ENCODE results near the gene RPS10. TPM values are rescaled to one million over a fixed set of nuclear protein-coding genes. Genes with fewer than 3 reads are reported as not detected.

The RPS10 gene
- total and polyA plus RNA-seq, 2 experiments from 2014 or later = 1,755 to 2,175 TPM

GRCh38 chr6:34455831-34456230 lies 30.0 kb upstream of the RPS10 start (continued):
- TF ChIP-seq, protein P1, sequence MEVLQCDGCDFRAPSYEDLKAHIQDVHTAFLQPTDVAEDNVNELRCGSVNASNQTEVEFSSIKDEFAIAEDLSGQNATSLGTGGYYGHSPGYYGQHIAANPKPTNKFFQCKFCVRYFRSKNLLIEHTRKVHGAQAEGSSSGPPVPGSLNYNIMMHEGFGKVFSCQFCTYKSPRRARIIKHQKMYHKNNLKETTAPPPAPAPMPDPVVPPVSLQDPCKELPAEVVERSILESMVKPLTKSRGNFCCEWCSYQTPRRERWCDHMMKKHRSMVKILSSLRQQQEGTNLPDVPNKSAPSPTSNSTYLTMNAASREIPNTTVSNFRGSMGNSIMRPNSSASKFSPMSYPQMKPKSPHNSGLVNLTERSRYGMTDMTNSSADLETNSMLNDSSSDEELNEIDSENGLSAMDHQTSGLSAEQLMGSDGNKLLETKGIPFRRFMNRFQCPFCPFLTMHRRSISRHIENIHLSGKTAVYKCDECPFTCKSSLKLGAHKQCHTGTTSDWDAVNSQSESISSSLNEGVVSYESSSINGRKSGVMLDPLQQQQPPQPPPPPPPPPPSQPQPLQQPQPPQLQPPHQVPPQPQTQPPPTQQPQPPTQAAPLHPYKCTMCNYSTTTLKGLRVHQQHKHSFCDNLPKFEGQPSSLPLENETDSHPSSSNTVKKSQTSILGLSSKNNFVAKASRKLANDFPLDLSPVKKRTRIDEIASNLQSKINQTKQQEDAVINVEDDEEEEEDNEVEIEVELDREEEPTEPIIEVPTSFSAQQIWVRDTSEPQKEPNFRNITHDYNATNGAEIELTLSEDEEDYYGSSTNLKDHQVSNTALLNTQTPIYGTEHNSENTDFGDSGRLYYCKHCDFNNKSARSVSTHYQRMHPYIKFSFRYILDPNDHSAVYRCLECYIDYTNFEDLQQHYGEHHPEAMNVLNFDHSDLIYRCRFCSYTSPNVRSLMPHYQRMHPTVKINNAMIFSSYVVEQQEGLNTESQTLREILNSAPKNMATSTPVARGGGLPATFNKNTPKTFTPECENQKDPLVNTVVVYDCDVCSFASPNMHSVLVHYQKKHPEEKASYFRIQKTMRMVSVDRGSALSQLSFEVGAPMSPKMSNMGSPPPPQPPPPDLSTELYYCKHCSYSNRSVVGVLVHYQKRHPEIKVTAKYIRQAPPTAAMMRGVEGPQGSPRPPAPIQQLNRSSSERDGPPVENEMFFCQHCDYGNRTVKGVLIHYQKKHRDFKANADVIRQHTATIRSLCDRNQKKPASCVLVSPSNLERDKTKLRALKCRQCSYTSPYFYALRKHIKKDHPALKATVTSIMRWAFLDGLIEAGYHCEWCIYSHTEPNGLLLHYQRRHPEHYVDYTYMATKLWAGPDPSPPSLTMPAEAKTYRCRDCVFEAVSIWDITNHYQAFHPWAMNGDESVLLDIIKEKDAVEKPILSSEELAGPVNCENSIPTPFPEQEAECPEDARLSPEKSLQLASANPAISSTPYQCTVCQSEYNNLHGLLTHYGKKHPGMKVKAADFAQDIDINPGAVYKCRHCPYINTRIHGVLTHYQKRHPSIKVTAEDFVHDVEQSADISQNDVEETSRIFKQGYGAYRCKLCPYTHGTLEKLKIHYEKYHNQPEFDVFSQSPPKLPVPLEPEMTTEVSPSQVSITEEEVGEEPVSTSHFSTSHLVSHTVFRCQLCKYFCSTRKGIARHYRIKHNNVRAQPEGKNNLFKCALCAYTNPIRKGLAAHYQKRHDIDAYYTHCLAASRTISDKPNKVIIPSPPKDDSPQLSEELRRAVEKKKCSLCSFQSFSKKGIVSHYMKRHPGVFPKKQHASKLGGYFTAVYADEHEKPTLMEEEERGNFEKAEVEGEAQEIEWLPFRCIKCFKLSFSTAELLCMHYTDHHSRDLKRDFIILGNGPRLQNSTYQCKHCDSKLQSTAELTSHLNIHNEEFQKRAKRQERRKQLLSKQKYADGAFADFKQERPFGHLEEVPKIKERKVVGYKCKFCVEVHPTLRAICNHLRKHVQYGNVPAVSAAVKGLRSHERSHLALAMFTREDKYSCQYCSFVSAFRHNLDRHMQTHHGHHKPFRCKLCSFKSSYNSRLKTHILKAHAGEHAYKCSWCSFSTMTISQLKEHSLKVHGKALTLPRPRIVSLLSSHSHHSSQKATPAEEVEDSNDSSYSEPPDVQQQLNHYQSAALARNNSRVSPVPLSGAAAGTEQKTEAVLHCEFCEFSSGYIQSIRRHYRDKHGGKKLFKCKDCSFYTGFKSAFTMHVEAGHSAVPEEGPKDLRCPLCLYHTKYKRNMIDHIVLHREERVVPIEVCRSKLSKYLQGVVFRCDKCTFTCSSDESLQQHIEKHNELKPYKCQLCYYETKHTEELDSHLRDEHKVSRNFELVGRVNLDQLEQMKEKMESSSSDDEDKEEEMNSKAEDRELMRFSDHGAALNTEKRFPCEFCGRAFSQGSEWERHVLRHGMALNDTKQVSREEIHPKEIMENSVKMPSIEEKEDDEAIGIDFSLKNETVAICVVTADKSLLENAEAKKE (CRISPR knock-in tag; IDR thresholded peaks at IDR 0.05) = no peak
- TF ChIP-seq STAT1 (IDR thresholded peaks at IDR 0.05; ENCODE audit: unreplicated experiment) (no peak), POLR2AphosphoS5 (IDR thresholded peaks at IDR 0.05; ENCODE audit: low read depth) (no peak)

GRCh38 chr6:34451192-34451591 lies 25.3 kb upstream of the RPS10 start:
- no peaks in the 10 kb centered on the region for H3K79me2 ChIP-seq (replicated peaks; ENCODE audit: insufficient read depth)
- ATAC-seq = no peak
- peaks cover 8% of the 10 kb centered on the region; the same call in 1 of the 2 replicates for H3K4me1 ChIP-seq (ENCODE audit: insufficient read depth)
- no peaks in the 10 kb centered on the region for H3K27me3 ChIP-seq (ENCODE audit: insufficient read depth)
- Mint-ChIP-seq H3K27ac (no peak overlapping the region), H3K36me3 (ENCODE audit: low read depth) (no peaks in the 10 kb centered on the region; the same call in 2 of the 3 replicates), H3K4me1 (peaks cover 10% of the 10 kb centered on the region), H3K27me3 (ENCODE audit: insufficient read depth, low read depth, poor library complexity) (no peaks in the 10 kb centered on the region), H3K4me3 (no peak overlapping the region), H3K9me3 (0 out of 3 replicates have a peak, but pooled peaks cover 3% of the 10 kb centered on the region)
- no peaks in the 10 kb centered on the region for H3K9me2 ChIP-seq (ENCODE audit: insufficient read depth)
- no peak overlapping the region for H3K27ac ChIP-seq (ENCODE audit: low read depth)
- no peaks in the 10 kb centered on the region for H4K20me1 ChIP-seq (replicated peaks; ENCODE audit: insufficient read depth)
- H3K4me2 ChIP-seq = no peak overlapping the region
- H3K4me3 ChIP-seq = no peak overlapping the region
- H2AFZ ChIP-seq = no peak overlapping the region
- H3F3A ChIP-seq (replicated peaks; ENCODE audit: low read depth) = 0 out of 2 replicates have a peak, but pooled peaks cover 3% of the 10 kb centered on the region
- H3K36me3 ChIP-seq (ENCODE audit: insufficient read depth) = no peaks in the 10 kb centered on the region
- no peak for DNase-seq (ENCODE audit: low spot score)
- TF ChIP-seq, protein P2, sequence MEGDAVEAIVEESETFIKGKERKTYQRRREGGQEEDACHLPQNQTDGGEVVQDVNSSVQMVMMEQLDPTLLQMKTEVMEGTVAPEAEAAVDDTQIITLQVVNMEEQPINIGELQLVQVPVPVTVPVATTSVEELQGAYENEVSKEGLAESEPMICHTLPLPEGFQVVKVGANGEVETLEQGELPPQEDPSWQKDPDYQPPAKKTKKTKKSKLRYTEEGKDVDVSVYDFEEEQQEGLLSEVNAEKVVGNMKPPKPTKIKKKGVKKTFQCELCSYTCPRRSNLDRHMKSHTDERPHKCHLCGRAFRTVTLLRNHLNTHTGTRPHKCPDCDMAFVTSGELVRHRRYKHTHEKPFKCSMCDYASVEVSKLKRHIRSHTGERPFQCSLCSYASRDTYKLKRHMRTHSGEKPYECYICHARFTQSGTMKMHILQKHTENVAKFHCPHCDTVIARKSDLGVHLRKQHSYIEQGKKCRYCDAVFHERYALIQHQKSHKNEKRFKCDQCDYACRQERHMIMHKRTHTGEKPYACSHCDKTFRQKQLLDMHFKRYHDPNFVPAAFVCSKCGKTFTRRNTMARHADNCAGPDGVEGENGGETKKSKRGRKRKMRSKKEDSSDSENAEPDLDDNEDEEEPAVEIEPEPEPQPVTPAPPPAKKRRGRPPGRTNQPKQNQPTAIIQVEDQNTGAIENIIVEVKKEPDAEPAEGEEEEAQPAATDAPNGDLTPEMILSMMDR (conservative IDR thresholded peaks at IDR 0.05; ENCODE audit: low read depth in 2 of 2) = no peak
- TF ChIP-seq, protein P3, sequence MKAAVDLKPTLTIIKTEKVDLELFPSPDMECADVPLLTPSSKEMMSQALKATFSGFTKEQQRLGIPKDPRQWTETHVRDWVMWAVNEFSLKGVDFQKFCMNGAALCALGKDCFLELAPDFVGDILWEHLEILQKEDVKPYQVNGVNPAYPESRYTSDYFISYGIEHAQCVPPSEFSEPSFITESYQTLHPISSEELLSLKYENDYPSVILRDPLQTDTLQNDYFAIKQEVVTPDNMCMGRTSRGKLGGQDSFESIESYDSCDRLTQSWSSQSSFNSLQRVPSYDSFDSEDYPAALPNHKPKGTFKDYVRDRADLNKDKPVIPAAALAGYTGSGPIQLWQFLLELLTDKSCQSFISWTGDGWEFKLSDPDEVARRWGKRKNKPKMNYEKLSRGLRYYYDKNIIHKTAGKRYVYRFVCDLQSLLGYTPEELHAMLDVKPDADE (IDR thresholded peaks at IDR 0.05) = no peak
- TF ChIP-seq, protein P4, sequence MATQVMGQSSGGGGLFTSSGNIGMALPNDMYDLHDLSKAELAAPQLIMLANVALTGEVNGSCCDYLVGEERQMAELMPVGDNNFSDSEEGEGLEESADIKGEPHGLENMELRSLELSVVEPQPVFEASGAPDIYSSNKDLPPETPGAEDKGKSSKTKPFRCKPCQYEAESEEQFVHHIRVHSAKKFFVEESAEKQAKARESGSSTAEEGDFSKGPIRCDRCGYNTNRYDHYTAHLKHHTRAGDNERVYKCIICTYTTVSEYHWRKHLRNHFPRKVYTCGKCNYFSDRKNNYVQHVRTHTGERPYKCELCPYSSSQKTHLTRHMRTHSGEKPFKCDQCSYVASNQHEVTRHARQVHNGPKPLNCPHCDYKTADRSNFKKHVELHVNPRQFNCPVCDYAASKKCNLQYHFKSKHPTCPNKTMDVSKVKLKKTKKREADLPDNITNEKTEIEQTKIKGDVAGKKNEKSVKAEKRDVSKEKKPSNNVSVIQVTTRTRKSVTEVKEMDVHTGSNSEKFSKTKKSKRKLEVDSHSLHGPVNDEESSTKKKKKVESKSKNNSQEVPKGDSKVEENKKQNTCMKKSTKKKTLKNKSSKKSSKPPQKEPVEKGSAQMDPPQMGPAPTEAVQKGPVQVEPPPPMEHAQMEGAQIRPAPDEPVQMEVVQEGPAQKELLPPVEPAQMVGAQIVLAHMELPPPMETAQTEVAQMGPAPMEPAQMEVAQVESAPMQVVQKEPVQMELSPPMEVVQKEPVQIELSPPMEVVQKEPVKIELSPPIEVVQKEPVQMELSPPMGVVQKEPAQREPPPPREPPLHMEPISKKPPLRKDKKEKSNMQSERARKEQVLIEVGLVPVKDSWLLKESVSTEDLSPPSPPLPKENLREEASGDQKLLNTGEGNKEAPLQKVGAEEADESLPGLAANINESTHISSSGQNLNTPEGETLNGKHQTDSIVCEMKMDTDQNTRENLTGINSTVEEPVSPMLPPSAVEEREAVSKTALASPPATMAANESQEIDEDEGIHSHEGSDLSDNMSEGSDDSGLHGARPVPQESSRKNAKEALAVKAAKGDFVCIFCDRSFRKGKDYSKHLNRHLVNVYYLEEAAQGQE (IDR thresholded peaks at IDR 0.05; ENCODE audit: unreplicated experiment) = no peak
- TF ChIP-seq JUNB (IDR thresholded peaks at IDR 0.05; ENCODE audit: unreplicated experiment) (no peak), ZNF114 (CRISPR knock-in tag; IDR thresholded peaks at IDR 0.05) (no peak)

All from GM23338 (cell line).